ENCODE measurements around the gene MEIKIN.
"Not testable (repeated sequence)": the region's sequence is repeated elsewhere in the genome, so short reads cannot be mapped to it uniquely, and the experiment has no call there.

GRCh38 chr5:131842971-131843370 is 102.5 kb downstream of the MEIKIN start:
- TF ChIP-seq CTCF (conservative IDR thresholded peaks at IDR 0.05; ENCODE audit: low read length); EZH2phosphoT487 (IDR thresholded peaks at IDR 0.05; ENCODE audit: borderline replicate concordance, low read depth, low read length): not testable (repeated sequence)

Data from OCI-LY7 (cell line).